ENCODE data around the gene SYTL1. TPM values are rescaled to one million over a fixed set of nuclear protein-coding genes. Genes with fewer than 3 reads are reported as not detected.

The SYTL1 gene
- total RNA-seq, 1 experiment from 2014 or later = 75.9 TPM

GRCh38 chr1:27398405-27399149, 56.8 kb downstream of the SYTL1 start:
- no peaks in the 10 kb centered on the region for H3K9me3 ChIP-seq (ENCODE audit: control insufficient read depth in 1 of 2, insufficient read depth in 1 of 2, low read depth in 1 of 2, low read length in 2 of 2)
- TF ChIP-seq CTCF (IDR thresholded peaks at IDR 0.05 in 2 of 3, conservative IDR thresholded peaks at IDR 0.05 in 1 of 3; ENCODE audit: borderline replicate concordance in 1 of 3, insufficient read depth in 1 of 3, low read depth in 2 of 3, low read length in 2 of 3) = no peak
- TF ChIP-seq POLR2AphosphoS5 (IDR thresholded peaks at IDR 0.05; ENCODE audit: low read depth, low read length) = no peak
- no peak for TF ChIP-seq CEBPB (IDR thresholded peaks at IDR 0.05; ENCODE audit: low read depth)
- no peak for TF ChIP-seq EGR1 (IDR thresholded peaks at IDR 0.05; ENCODE audit: low read depth)
- no peak for TF ChIP-seq ATF3 (IDR thresholded peaks at IDR 0.05)
- TF ChIP-seq MAX (IDR thresholded peaks at IDR 0.05) = no peak
- no peak for TF ChIP-seq SRF (IDR thresholded peaks at IDR 0.05; ENCODE audit: low read depth)
- no peak for TF ChIP-seq JUND (IDR thresholded peaks at IDR 0.05)
- no peak for TF ChIP-seq YY1 (IDR thresholded peaks at IDR 0.05; ENCODE audit: extremely low read depth, insufficient replicate concordance, low read depth, low read length)
- H2AFZ ChIP-seq (ENCODE audit: low read depth, low read length, poor library complexity, severe bottlenecking) = no peak overlapping the region
- H3K4me2 ChIP-seq (ENCODE audit: low read length) = no peak overlapping the region
- H3K36me3 ChIP-seq (ENCODE audit: control insufficient read depth in 1 of 2, insufficient read depth in 2 of 2, low read length in 2 of 2) = peaks cover 0 to 12% of the 10 kb centered on the region in 2 experiments; a peak in 1 of 4 replicates
- POLR2A ChIA-PET = no interaction called here
- H3K9me2 ChIP-seq (ENCODE audit: insufficient read depth) = no peaks in the 10 kb centered on the region
- H3K27ac ChIP-seq (ENCODE audit: low read depth, low read length) = no peak overlapping the region
- no TSS peak for BruUV-seq (replicated peaks)
- H3K79me2 ChIP-seq (ENCODE audit: insufficient read depth, low read length) = peaks cover 14% of the 10 kb centered on the region
- ATAC-seq (no peak), DNase-seq (ENCODE audit: low read depth, low spot score) (no peak)
- H3K4me1 ChIP-seq (ENCODE audit: control insufficient read depth in 1 of 2, insufficient read depth in 2 of 2, low read length in 2 of 2) = peaks cover 5 to 30% of the 10 kb centered on the region in 2 experiments
- CTCF ChIA-PET = interaction anchor here (4.2 kb wide), 1 partner anchor 98 kb away, joined by 65 read pairs; no protein-coding TSS in a partner anchor
- intact Hi-C loops (cut with micrococcal nuclease) = loop anchor here (5.0 kb wide), 1 partner anchor 264 kb away; no protein-coding TSS in a partner anchor
- no peak overlapping the region for H3K9ac ChIP-seq (ENCODE audit: low read length)
- no peaks in the 10 kb centered on the region for H4K20me1 ChIP-seq (ENCODE audit: insufficient read depth)
- H3K27me3 ChIP-seq (ENCODE audit: insufficient read depth, low read length) = no peaks in the 10 kb centered on the region
- RAD21 ChIA-PET (ENCODE audit: low non-redundant PET in 1 of 2, low total read pairs in 2 of 2, uncharacterized antibody in 2 of 2, unreplicated experiment in 2 of 2) = no interaction called here
- H3K4me3 ChIP-seq (replicated peaks in 1 of 2; ENCODE audit: low read depth in 1 of 2, low read length in 2 of 2) = no peak overlapping the region
